GM12892 (cell line): ENCODE measurements around the gene NT5C2.

Source experiments
- POLR2A ChIP-seq: IDR thresholded peaks from 2 replicates; pipeline ENCODE4 v1.6.1; 2011; ENCODE audit warnings: low read depth, low read length, control low read depth
- POLR2AphosphoS5 ChIP-seq: IDR thresholded peaks from 2 replicates; pipeline ENCODE4 v1.6.1; 2011; ENCODE audit warnings: low read depth, low read length, control low read depth
- TAF1 ChIP-seq: IDR thresholded peaks from 2 replicates; pipeline ENCODE4 v1.6.1; 2011; ENCODE audit warnings: low read depth, mild to moderate bottlenecking, control low read depth, low read length, borderline replicate concordance

DNA sequence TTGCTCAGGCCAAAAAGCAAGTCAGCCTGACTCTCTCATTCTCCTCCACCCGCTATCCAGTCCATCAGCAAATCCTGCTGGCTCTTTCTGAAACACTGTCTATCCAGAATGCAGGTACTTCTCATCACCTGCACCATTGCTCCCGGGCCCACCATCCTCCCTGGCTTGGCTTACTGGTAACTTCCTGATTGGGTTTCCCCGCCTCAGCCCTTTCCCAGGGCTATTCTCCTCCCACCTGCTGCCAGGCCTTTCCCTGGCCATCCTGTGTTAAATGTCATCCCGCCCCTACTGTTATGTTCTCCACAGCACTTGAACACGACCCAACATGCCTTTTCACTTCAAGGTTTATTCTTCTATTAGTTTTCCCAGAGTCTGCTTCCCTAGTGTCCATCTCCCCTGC is 150.9 kb downstream of the NT5C2 start:
- TF ChIP-seq POLR2A (no peak), TAF1 (no peak), POLR2AphosphoS5 (no peak)
